HG02981 (cell line): ENCODE data around the gene PALS1.
"Not testable (repeated sequence)": the region's sequence is repeated elsewhere in the genome, so short reads cannot be mapped to it uniquely, and the experiment has no call there.

Experiments used
- ATAC-seq: cut with Tn5 transposase; IDR thresholded peaks from one replicate; pipeline ENCODE4 v1.9.1; 2021; ENCODE audit warnings: mild to moderate bottlenecking, moderate library complexity; ENCODE audit not compliant: unreplicated experiment

PALS1 gene

DNA sequence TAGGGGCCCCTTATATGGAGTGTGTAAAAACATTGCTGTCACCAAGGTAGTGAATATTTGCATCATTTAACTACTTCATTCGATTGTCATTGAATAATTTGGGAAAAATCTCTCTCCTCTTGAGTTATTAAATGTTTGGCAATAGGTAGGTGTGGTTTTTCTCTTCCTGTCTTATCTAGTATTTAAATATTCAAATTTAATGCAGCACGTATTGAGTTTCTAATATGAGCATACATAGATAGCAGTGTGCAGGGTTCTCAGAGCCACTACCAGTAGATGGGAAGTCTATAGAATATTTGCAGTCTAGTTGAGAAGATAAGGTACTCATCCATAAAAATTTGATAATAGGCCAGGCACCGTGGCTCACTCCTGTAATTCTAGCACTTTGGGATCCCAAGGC, 16.7 kb downstream of the PALS1 start:
- no peak for ATAC-seq

- ATAC-seq: no peak
Observed at GRCh38 chr14:67260965-67261364, 19.7 kb downstream of the PALS1 start.

DNA sequence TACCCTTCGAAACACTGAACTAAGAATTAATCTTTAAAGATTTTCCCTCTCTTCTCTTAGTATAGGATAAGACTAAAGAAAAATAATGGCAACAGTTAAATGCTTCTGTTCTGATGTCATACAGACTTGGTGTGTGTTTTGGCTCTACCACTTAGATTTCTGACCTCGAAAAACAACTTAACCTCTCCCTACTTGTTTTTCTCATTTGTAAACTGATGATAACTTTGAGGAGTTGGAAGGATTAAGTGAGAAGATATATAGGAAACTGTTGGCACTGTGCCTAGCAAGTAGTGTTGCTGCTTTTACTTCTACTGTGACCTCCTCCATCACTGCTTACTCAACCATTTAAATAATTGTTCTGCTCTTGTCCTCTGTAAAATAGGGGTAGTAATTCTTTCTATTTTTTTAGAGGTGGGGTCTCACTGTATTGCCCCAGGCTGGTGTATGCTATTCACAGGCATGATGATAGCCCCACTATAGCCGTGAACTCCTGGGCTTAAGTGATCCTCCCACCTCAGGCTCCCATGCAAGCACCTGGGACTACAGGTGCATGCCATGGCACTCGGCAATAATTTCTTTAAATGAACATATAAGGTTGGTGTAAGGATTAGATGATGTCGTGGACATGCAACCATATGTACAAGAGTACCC, 22.4 kb downstream of the PALS1 start:
- no peak for ATAC-seq

DNA sequence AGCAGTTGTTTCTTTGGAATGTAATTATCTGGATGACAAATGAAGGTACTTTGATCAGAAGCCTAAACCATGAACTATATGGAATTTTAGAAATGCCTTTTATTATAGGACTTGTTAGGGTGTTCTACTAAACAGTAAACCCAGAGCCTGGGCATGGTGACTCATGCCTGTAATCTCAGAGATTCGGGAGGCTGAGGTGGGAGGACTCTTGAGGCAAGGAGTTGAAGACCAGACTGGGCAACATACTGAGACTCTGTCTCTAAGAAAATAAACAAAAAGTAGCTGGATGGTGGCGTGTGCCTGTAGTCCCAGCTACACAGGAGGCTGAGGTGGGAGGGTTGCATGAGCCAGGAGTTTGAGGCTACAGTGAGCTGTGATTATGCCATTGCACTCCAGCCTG, 23.9 kb downstream of the PALS1 start:
- no peak for ATAC-seq

DNA sequence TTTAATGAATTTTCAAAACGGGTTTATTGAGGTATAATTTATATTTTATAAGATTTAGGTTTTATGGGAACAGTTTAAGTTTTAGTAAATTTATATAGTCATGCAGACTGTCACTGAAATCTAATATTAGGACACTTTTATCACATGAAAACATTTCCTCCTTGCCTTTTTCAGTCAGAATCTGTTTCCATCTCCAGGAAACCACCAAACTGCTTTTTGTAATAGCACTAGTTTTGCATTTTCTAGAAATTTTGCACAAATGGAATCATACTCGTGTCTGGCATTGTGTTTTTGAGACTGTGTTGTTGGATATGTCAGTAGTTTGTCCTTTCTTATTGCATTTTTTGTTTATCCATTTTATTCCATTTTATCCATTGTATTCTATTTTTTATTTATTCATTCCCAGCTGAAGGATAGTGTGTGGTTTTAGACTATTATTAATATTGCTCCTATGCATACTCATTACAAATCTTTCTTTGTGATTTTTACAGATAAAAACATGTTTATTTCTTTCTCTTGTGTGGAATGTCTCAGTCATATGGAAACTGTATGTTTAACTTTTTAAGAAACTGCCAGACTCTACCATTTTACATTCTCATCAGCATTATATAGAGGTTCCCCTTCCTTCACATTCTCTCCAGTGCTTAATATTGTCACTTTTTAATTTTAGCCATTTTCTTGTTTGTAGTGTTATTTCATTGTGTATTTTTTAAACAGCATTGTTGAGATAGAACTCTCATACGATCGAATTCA, 26.5 kb downstream of the PALS1 start:
- ATAC-seq: no peak

- ATAC-seq: no peak
Observed at GRCh38 chr14:67268426-67269150, 27.4 kb downstream of the PALS1 start.

DNA sequence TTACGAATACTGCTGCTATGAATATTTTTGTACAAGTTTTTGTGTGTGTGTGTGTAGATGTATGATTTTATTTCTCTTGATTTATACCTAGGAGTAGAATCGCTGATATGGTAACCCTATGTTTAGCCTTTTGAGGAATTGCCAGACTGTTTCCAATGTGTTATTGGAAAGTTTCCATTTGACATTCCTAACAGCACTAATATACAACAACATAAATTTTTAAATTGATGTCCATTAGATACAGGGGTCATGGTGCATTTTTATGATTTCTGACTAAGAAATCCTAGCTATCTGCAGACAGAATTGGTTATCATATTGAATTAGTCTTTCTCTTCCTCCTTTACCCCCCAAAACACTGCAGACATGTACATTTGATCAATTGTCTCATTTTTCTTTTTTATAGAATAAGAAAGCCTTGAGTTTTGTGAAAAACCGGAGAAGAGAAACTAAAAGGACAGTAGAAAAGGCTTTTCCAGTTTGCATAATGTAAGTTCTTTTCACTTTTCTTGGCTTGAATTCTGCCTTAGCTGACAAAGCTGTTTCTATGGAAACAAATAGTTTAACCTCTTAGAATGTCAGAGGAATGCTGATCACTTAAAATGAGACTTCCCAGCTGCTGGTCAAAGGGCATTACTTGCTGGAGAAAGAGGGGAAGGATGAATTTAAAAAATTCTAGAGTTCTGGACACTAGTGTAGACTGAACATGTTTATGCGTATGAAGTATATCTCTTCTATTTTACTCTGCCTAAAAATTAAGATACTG, 28.2 kb downstream of the PALS1 start:
- ATAC-seq: no peak

- no peak for ATAC-seq
Observed at GRCh38 chr14:67270145-67270753, 29.0 kb downstream of the PALS1 start.

DNA sequence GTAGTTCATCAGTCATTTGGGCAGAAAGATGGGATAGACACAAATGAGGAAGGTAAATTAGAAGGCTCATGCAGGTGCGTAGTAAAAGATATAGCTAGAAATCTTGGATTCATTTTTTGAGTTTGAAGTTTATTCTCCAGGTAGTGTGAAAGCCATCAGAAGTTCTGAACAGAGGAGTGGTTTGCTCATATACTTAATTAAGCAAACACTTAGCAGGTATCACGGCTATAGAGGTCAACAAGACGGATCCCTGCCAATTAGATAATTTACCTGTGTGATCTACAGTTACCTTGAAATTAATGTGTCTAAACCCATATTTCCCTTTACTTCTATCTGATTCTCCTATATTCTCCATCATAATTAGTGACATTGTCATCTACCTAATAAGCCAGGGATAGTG, 29.7 kb downstream of the PALS1 start:
- ATAC-seq: no peak

GRCh38 chr14:67273281-67273680, 32.0 kb downstream of the PALS1 start:
- not testable (repeated sequence) for ATAC-seq

DNA sequence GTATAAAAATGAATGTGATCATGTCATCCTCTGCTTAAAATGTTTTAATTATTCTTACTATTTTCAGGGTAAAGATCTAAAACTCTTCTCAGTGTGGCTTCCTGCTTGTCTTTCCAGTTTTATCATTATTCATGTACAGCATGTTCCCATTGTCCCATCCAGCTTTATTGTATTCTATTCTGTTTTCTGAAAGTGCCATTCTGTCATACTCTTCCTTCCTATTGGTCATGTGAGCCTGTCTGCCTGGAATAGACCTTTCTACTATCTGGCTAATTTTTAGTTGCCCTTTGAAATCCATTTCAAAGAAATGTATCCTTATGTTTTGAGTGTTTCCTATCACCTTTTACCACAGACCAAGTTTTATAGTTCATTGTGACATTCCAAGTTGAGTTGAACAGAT, 34.9 kb downstream of the PALS1 start:
- no peak for ATAC-seq

DNA sequence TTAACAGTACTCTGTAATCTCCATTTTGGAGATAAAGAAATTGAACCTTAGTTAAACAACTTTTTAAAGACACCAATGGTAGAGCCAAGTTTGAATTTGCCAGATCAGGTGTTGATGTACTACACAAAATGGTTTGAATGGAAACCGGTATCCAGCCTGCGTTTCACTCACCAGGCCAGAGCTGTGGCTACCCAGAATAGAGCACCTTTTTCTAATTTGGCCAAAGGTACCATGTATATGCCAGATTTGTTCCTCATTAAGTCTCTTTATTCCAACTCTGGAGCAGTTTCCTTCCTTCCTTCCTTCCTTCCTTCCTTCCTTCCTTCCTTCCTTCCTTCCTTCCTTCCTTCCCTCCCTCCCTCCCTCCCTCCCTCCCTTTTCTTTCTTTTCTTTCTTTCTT, 39.3 kb downstream of the PALS1 start:
- ATAC-seq: no peak

- ATAC-seq: no peak
Observed at GRCh38 chr14:67285876-67286452, 44.7 kb downstream of the PALS1 start.
